H1 (cell line): ENCODE measurements around the gene ARHGAP35. TPM values are rescaled to one million over a fixed set of nuclear protein-coding genes. Genes with fewer than 3 reads are reported as not detected.

Experiments used
- GABPA ChIP-seq: IDR thresholded peaks from 2 replicates; pipeline ENCODE4 v1.6.1; 2011; ENCODE audit warnings: mild to moderate bottlenecking, low read length, moderate library complexity, borderline replicate concordance; ENCODE audit not compliant: insufficient read depth
- MAFK ChIP-seq: IDR thresholded peaks from 2 replicates; pipeline ENCODE4 v1.6.1; 2012; ENCODE audit warnings: low read depth, mild to moderate bottlenecking, improper control_type of control experiment, low read length
- POLR2A ChIP-seq, 2 experiments: IDR thresholded peaks; 1 replicate in 1 of 2; 2 replicates in 1 of 2; pipeline ENCODE4 v1.6.1; 2011; ENCODE audit warnings: low read depth in 2 of 2, low read length in 2 of 2, mild to moderate bottlenecking in 2 of 2; ENCODE audit errors: control extremely low read depth in 1 of 2
- polyA plus RNA-seq, 7 experiments: library from polyadenylated mRNA; depleted of rRNA in 3 of 7; stranded (reverse) in 5 of 7; unstranded in 2 of 7; fragments of >200 nt in 5 of 7; fragments of 200-250 nt in 2 of 7; gene quantifications; 1 replicate in 5 of 7; 2 replicates in 1 of 7; 4 replicates in 1 of 7; pipeline versions ENCODE4 v1.2.1 to v1.2.3, GENCODE V29; 2011 to 2013; ENCODE audit warnings: missing spikeins in 2 of 7, mixed read lengths in 2 of 7
- total RNA-seq: library from RNA; stranded (reverse); fragmentation: NEBNext Ultra II Directional; extraction: Animal tissue kit (Norgen Biotek cat#: 25700); gene quantifications from 2 replicates; pipeline ENCODE4 v1.2.1, GENCODE V29; 2021
- TF ChIP-seq, protein P1 (sequence below): fragments of 300-600 bp; sonication (generic); IDR thresholded peaks from 2 replicates; pipeline ENCODE4 v1.7.1; 2012; ENCODE audit warnings: low read length, moderate library complexity, mild to moderate bottlenecking, inconsistent platforms; ENCODE audit not compliant: insufficient replicate concordance

The ARHGAP35 gene
- total and polyA plus RNA-seq, 2 of the 8 experiments (the other 6 are each of a cell fraction or from before 2014, with no cell fraction given), result 29.7 to 64.5 TPM

DNA sequence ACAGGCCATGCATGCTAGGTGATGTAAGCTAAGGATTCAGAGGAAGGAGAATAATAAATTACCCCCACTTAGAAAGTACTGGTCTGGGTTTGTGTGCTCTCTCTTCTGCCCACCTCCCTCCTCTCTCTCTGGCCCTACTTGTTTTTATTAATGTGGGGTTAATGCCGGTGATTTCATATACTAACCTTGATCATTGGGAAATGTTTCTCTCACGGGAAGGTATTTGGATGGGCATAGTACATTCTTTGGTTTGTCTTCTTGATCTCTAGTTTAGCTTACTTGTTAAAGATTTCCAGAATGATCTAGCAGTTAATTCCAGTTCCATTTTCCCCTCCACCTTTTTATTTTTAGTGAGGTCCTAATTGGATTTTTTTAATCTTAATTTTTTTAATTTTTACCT, 24.6 kb downstream of the ARHGAP35 start (continued):
- TF ChIP-seq, protein P1, sequence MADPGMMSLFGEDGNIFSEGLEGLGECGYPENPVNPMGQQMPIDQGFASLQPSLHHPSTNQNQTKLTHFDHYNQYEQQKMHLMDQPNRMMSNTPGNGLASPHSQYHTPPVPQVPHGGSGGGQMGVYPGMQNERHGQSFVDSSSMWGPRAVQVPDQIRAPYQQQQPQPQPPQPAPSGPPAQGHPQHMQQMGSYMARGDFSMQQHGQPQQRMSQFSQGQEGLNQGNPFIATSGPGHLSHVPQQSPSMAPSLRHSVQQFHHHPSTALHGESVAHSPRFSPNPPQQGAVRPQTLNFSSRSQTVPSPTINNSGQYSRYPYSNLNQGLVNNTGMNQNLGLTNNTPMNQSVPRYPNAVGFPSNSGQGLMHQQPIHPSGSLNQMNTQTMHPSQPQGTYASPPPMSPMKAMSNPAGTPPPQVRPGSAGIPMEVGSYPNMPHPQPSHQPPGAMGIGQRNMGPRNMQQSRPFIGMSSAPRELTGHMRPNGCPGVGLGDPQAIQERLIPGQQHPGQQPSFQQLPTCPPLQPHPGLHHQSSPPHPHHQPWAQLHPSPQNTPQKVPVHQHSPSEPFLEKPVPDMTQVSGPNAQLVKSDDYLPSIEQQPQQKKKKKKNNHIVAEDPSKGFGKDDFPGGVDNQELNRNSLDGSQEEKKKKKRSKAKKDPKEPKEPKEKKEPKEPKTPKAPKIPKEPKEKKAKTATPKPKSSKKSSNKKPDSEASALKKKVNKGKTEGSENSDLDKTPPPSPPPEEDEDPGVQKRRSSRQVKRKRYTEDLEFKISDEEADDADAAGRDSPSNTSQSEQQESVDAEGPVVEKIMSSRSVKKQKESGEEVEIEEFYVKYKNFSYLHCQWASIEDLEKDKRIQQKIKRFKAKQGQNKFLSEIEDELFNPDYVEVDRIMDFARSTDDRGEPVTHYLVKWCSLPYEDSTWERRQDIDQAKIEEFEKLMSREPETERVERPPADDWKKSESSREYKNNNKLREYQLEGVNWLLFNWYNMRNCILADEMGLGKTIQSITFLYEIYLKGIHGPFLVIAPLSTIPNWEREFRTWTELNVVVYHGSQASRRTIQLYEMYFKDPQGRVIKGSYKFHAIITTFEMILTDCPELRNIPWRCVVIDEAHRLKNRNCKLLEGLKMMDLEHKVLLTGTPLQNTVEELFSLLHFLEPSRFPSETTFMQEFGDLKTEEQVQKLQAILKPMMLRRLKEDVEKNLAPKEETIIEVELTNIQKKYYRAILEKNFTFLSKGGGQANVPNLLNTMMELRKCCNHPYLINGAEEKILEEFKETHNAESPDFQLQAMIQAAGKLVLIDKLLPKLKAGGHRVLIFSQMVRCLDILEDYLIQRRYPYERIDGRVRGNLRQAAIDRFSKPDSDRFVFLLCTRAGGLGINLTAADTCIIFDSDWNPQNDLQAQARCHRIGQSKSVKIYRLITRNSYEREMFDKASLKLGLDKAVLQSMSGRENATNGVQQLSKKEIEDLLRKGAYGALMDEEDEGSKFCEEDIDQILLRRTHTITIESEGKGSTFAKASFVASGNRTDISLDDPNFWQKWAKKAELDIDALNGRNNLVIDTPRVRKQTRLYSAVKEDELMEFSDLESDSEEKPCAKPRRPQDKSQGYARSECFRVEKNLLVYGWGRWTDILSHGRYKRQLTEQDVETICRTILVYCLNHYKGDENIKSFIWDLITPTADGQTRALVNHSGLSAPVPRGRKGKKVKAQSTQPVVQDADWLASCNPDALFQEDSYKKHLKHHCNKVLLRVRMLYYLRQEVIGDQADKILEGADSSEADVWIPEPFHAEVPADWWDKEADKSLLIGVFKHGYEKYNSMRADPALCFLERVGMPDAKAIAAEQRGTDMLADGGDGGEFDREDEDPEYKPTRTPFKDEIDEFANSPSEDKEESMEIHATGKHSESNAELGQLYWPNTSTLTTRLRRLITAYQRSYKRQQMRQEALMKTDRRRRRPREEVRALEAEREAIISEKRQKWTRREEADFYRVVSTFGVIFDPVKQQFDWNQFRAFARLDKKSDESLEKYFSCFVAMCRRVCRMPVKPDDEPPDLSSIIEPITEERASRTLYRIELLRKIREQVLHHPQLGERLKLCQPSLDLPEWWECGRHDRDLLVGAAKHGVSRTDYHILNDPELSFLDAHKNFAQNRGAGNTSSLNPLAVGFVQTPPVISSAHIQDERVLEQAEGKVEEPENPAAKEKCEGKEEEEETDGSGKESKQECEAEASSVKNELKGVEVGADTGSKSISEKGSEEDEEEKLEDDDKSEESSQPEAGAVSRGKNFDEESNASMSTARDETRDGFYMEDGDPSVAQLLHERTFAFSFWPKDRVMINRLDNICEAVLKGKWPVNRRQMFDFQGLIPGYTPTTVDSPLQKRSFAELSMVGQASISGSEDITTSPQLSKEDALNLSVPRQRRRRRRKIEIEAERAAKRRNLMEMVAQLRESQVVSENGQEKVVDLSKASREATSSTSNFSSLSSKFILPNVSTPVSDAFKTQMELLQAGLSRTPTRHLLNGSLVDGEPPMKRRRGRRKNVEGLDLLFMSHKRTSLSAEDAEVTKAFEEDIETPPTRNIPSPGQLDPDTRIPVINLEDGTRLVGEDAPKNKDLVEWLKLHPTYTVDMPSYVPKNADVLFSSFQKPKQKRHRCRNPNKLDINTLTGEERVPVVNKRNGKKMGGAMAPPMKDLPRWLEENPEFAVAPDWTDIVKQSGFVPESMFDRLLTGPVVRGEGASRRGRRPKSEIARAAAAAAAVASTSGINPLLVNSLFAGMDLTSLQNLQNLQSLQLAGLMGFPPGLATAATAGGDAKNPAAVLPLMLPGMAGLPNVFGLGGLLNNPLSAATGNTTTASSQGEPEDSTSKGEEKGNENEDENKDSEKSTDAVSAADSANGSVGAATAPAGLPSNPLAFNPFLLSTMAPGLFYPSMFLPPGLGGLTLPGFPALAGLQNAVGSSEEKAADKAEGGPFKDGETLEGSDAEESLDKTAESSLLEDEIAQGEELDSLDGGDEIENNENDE, result no peak
- no peak for TF ChIP-seq MAFK
- TF ChIP-seq POLR2A (IDR thresholded peaks at IDR 0.05; ENCODE audit: control extremely low read depth in 1 of 2, low read depth in 2 of 2, low read length in 2 of 2), result no peak
- no peak for TF ChIP-seq GABPA
